Testis (tissue), 2 donors: ENCODE data around the gene TMEM114.

ENCODE experiments used
- CTCF ChIP-seq, 3 experiments: fragments of 450-650 bp in 2 of 3; fragments of 200-600 bp in 1 of 3; sonication (generic) in 1 of 3; IDR thresholded peaks; one replicate each; pipeline ENCODE4 v1.5.1; 2016 to 2019; ENCODE audit warnings: antibody characterized with exemption in 3 of 3, mild to moderate bottlenecking in 2 of 3, moderate library complexity in 1 of 3
- POLR2A ChIP-seq: fragments of 450-650 bp; IDR thresholded peaks from one replicate; pipeline ENCODE4 v1.6.1; 2017; ENCODE audit warnings: antibody characterized with exemption, mild to moderate bottlenecking, moderate library complexity

DNA sequence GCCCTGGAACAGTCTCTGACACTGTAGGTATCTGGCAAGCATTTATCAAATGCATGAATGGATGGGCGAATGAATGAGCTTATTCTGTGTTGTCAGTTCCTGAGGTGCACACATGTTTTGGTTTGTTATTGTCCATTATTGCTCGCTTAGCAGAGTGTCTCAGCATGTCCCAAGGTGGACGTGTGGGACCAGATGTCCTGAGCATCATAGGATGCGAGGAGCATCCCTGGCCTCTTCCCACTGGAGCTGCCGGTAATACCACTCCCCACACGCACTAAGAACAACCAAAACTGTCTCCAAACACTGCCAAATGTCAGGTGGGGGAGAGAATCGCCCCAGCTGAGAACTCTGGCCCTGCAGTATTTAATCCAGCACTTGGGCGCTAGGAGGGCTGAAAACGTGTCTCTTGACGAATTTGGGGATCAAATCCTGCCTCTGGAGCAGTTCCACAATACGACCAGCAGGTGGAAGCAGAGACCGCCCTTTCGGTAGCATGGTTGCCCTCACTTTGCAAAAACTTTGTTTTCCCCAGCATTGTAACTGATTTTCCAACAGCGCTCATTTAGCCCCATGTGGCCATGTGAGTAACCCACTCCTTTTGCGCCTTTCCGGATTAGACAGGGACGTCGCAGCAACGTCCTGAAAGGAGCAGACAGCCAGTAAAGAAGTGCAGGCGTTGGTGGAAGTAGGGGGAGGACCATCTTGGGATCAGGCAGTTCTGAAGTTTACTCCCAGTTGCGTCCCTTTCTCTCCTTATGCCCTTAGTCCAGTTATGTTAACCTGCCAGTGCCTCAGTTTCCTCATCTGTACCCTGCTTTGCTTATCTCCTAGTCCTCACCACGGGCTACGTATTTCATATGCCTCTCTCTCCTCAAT lies 22.7 kb downstream of the TMEM114 start:
- peak; percentile 92 to 99 (median 98) for TF ChIP-seq CTCF (IDR thresholded peaks at IDR 0.05)
- no peak for TF ChIP-seq POLR2A
